Parathyroid adenoma (tissue), 2 donors: ENCODE data around the gene SNTG2.

Experiments
- H2AFZ ChIP-seq: fragments of 300-600 bp; sonication (generic); one replicate; pipeline ENCODE4 v1.7.0; 2017; ENCODE audit warnings: antibody characterized with exemption, mild to moderate bottlenecking
- H3K27ac ChIP-seq: fragments of 300-600 bp; sonication (generic); one replicate; pipeline ENCODE4 v1.7.0; 2017
- H3K27me3 ChIP-seq: fragments of 300-600 bp; sonication (generic); one replicate; pipeline ENCODE4 v1.7.0; 2017; ENCODE audit warnings: low read length; ENCODE audit not compliant: control insufficient read depth, insufficient read depth
- H3K36me3 ChIP-seq: fragments of 300-600 bp; sonication (generic); one replicate; pipeline ENCODE4 v1.7.0; 2017; ENCODE audit warnings: low read length; ENCODE audit not compliant: control insufficient read depth, insufficient read depth
- H3K4me1 ChIP-seq: fragments of 300-600 bp; sonication (generic); one replicate; pipeline ENCODE4 v1.7.0; 2017; ENCODE audit warnings: control low read depth
- H3K4me2 ChIP-seq: fragments of 300-600 bp; sonication (generic); one replicate; pipeline ENCODE4 v1.7.0; 2017; ENCODE audit warnings: low read length
- H3K4me3 ChIP-seq: fragments of 300-600 bp; sonication (generic); one replicate; pipeline ENCODE4 v1.7.0; 2017; ENCODE audit warnings: low read depth, low read length
- H3K79me2 ChIP-seq: fragments of 300-600 bp; sonication (generic); one replicate; pipeline ENCODE4 v1.7.0; 2017; ENCODE audit warnings: control low read depth
- H3K9ac ChIP-seq: fragments of 300-600 bp; sonication (generic); one replicate; pipeline ENCODE4 v1.7.0; 2017; ENCODE audit warnings: mild to moderate bottlenecking
- H3K9me3 ChIP-seq: fragments of 300-600 bp; sonication (generic); one replicate; pipeline ENCODE4 v1.7.0; 2017; ENCODE audit warnings: low read length; ENCODE audit not compliant: control insufficient read depth
- TF ChIP-seq, protein P1 (sequence below): fragments of 300-600 bp; sonication (generic); IDR thresholded peaks from one replicate; pipeline ENCODE4 v1.7.0; 2017; ENCODE audit warnings: antibody characterized with exemption, mild to moderate bottlenecking
- donor health status: primary hyperparathyroidism.

Gene SNTG2

GRCh38 chr2:943461-943797, 7.2 kb upstream of the SNTG2 start:
- Histone ChIP-seq H3K27me3 (no peaks in the 10 kb centered on the region), H3K4me2 (no peak overlapping the region), H3K4me3 (no peak overlapping the region), H3K79me2 (no peaks in the 10 kb centered on the region), H3K36me3 (no peaks in the 10 kb centered on the region), H3K9ac (no peak overlapping the region), H3K4me1 (no peaks in the 10 kb centered on the region), H3K27ac (no peak overlapping the region), H3K9me3 (no peaks in the 10 kb centered on the region), H2AFZ (no peak overlapping the region)
- TF ChIP-seq, protein P1, sequence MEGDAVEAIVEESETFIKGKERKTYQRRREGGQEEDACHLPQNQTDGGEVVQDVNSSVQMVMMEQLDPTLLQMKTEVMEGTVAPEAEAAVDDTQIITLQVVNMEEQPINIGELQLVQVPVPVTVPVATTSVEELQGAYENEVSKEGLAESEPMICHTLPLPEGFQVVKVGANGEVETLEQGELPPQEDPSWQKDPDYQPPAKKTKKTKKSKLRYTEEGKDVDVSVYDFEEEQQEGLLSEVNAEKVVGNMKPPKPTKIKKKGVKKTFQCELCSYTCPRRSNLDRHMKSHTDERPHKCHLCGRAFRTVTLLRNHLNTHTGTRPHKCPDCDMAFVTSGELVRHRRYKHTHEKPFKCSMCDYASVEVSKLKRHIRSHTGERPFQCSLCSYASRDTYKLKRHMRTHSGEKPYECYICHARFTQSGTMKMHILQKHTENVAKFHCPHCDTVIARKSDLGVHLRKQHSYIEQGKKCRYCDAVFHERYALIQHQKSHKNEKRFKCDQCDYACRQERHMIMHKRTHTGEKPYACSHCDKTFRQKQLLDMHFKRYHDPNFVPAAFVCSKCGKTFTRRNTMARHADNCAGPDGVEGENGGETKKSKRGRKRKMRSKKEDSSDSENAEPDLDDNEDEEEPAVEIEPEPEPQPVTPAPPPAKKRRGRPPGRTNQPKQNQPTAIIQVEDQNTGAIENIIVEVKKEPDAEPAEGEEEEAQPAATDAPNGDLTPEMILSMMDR: no peak

DNA sequence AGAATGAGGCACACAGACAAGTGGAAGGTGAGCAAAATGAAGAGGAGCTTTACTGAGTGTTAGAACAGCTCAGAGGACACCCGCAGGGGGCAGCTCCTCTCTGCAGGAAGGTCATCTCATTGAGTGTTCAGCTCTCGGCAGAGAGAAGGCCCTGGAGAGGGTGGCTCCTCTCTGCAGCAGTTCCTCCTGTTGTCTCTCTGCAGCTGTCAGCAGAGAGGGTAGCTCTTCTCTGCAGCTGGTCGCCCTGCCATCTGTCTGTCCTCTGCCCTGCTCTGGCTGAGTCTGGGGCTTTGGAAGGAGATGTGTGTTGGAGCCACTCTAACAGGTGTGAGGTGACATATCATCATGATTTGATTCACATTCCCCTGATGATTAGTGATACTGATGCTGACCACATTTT, 6.8 kb upstream of the SNTG2 start:
- no peaks in the 10 kb centered on the region for H3K36me3 ChIP-seq
- H3K9ac ChIP-seq: no peak overlapping the region
- H3K9me3 ChIP-seq: no peaks in the 10 kb centered on the region
- H3K4me2 ChIP-seq: no peak overlapping the region
- H3K4me1 ChIP-seq: no peaks in the 10 kb centered on the region
- TF ChIP-seq, protein P1: no peak
- H3K4me3 ChIP-seq: no peak overlapping the region
- no peaks in the 10 kb centered on the region for H3K79me2 ChIP-seq
- no peak overlapping the region for H2AFZ ChIP-seq
- H3K27me3 ChIP-seq: no peaks in the 10 kb centered on the region
- no peak overlapping the region for H3K27ac ChIP-seq

DNA sequence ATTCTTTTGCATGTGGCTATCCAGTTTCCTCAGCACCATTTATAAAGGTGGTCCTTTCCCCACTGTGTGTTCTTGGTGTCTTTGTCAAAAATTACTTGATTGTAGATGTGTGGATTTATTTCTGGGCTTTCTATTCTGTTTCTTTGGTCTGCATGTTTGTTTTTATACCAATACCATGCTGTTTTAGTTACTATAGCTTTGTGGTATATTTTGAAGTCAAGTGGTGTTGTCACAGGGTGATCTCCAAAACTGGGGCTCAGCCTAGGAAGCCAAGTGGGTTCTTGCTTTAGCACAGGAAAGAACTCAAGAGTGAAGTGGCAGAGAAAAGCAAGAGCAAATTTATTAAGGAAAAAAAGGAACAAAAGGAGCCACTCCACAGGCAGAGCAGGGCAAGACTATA, 6.0 kb upstream of the SNTG2 start:
- TF ChIP-seq, protein P1: no peak
- H3K27me3 ChIP-seq: no peaks in the 10 kb centered on the region
- H3K27ac ChIP-seq: no peak overlapping the region

DNA sequence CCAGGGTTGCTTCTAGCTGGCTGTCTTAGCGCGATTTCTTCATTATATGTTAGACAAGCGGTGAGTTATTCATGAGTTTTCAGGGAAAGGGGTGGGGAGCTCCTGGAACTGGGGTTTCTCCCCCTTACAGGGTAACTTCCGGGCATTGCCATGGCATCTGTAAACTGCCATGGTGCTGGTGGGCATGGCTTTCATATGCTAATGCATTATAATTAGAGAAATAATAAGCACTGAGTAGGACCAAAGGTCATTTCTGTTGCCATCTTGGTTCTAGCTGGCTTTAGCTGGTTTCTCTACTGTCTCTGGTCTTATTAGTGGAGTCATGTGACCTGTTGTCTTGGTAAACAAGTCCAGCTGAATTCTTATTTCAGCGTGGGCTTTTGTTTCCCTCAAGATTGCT, 5.5 kb upstream of the SNTG2 start:
- Histone ChIP-seq H3K9me3 (no peaks in the 10 kb centered on the region), H2AFZ (no peak overlapping the region), H3K9ac (no peak overlapping the region), H3K4me3 (no peak overlapping the region), H3K27ac (no peak overlapping the region), H3K4me2 (no peak overlapping the region), H3K36me3 (no peaks in the 10 kb centered on the region), H3K27me3 (no peaks in the 10 kb centered on the region), H3K4me1 (no peaks in the 10 kb centered on the region), H3K79me2 (no peaks in the 10 kb centered on the region)
- TF ChIP-seq, protein P1: no peak

More for the DNA sequence above, 6.0 kb upstream of the SNTG2 start:
- no peak overlapping the region for H3K4me2 ChIP-seq
- no peak overlapping the region for H3K9ac ChIP-seq
- no peak overlapping the region for H3K4me3 ChIP-seq
- no peak overlapping the region for H2AFZ ChIP-seq
- H3K4me1 ChIP-seq: no peaks in the 10 kb centered on the region
- no peaks in the 10 kb centered on the region for H3K9me3 ChIP-seq
- no peaks in the 10 kb centered on the region for H3K36me3 ChIP-seq
- no peaks in the 10 kb centered on the region for H3K79me2 ChIP-seq

- Histone ChIP-seq H3K4me1 (no peaks in the 10 kb centered on the region), H3K27me3 (no peaks in the 10 kb centered on the region), H3K9ac (no peak overlapping the region), H3K36me3 (no peaks in the 10 kb centered on the region), H3K4me3 (no peak overlapping the region), H3K27ac (no peak overlapping the region), H3K4me2 (no peak overlapping the region), H3K9me3 (no peaks in the 10 kb centered on the region), H3K79me2 (no peaks in the 10 kb centered on the region), H2AFZ (no peak overlapping the region)
- TF ChIP-seq, protein P1: no peak
Observed at GRCh38 chr2:946073-946948, 4.3 kb upstream of the SNTG2 start.
